GM21737 (cell line): ENCODE results near the gene NSD2.
"Not testable (repeated sequence)": the region's sequence is repeated elsewhere in the genome, so short reads cannot be mapped to it uniquely, and the experiment has no call there.

Experiments
- ATAC-seq: cut with Tn5 transposase; IDR thresholded peaks from one replicate; pipeline ENCODE4 v1.9.1; 2021; ENCODE audit warnings: mild to moderate bottlenecking, moderate library complexity; ENCODE audit not compliant: unreplicated experiment

Gene NSD2

DNA sequence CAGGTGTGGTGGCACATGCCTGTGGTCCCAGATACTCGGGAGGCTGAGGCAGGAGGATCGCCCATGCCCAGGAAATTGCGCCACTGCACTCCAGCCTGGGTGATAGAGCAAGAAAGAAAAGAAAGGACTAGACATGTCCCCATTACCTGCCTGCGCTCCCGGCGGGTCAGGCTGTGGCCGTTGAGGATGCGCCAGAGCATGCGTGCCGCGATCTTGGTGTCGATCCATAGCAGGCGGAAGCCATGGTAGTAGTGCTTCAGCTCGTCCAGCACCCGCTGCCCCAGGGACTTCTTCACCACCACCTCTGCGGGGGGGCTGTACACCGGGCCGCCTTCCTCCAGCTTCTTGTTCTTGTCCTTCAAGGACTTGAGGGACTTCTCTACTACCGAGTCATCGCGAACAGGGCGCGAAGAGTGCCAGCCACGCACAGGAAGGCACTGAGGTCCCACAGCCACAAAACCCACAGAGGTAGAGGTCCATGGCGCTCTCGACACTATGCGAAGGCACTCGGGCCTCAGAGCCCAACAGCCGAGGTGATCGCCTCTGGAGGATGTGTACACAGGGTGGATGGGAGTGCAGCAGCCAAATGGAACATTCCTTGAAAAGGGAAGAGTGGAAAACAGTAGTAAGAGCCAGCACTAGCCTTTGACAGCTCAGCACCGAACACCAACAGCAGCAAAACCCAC, 29.8 kb upstream of the NSD2 start:
- no peak for ATAC-seq

DNA sequence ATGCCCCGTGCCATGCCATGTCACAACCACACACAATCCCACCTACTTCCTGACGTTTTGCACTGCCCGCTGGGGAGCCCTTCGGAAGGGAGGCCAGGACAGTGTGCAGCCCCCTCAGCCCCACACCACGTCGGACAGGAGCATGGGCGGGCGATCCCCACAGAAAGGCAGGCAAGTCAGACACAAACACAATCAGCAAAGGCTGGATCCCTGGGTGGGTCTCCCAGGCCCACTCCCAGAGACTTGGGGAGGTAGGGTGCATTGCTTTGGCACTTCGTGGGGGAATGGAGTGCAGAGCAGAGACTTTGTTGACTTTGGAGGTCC, 29.3 kb upstream of the NSD2 start:
- ATAC-seq = no peak

DNA sequence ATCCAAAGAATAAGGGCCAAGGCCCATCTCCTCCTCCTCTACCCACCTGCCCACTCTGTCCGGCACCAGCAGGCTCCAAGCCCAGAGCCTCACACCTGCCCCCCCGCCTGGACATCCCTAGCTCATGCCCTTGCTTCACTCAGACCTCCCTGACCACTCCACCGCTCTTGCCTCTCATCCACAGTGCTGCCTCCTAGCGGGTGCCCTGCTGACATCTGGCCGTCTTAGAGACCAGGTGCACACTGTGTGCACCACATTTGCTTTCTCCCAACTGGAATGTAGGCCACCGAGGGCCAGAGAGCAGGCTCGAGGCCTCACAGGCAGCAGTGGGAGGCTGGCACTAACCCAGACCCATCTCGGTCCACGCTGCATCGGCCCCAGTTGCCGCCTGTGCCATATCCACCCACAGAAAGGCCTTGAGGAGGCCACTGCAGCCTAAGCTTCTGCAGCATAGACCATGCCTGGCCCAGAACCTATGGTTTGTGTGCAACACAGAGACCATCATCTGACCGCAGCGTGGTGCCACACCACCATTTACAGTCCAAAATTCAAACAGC, 28.8 kb upstream of the NSD2 start:
- no peak for ATAC-seq

DNA sequence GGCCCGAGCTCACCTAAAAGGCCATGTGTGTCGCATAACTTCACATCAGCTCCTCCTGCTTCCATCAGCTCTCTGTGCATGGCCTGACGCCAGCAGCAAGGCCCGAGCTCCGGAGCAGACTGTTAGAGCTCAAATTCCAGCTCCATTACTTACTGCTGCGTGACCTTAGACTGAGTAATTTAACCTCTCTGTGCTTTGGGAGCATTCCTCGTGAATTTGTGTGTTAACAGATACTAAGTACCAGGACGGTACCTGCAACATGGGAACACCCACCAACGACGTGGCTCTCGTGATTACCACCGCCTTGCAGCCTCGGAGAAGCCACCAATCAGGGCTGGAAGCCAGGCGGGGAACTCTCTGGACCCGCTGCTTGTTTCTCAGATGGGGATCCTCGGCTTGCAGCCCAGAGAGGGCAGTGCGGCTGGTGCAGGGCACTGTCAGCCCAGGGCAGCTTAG, 28.2 kb upstream of the NSD2 start:
- ATAC-seq = no peak

DNA sequence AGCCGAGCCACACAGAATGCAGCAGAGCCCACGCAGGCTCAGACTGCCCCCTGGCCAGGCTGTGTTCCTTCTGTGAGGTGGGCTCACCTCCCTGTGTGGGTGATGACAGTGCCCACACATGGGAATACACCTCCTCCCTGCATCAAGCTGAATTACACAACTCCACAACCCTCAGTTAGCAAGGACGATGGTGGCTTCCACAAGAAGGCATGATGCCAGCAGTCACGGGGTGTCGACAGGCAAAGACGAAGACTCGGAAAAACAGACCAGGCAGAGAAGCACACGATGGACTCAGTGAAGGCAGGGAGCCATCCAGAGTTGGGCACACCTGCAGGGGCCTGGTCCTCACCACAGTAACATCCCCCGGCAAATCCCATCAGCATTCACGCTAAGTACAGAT, 27.3 kb upstream of the NSD2 start:
- ATAC-seq = no peak

DNA sequence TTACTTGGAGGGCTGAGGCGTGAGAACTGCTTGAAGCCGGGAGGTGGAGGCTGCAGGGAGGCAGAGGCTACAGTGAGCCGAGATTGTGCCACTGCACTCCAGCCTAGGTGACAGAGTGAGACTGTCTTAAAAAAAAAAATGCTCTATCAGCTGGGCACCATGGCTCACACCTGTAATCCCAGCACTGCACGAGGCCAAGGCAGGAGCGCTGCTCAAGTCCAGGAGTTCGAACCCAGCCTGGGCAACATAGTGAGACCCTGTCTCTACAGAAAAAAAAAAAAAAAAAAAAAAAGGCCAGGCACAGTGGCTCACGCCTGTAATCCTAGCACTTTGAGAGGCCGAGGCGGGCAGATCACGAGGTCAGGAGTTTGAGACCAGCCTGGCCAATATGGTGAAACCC, 26.6 kb upstream of the NSD2 start:
- ATAC-seq = not testable (repeated sequence)

DNA sequence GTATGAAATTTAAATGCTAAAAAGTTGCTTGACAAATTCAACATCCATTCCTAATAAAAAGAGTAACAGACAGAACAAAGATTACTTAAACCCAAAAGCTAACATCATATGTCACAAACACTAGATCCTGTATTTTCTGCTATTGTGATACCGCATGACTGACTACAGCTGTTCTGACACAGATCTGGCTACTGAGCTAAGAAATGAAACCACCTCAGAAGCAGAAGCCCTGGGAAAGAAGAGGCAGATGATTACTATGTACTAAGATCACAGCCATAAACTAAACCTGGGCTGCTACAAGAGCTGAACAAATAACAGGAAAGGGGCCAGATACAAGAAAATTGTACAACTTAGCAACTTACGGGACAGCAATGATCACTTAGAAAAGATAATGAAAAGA, 24.6 kb upstream of the NSD2 start:
- ATAC-seq = no peak

DNA sequence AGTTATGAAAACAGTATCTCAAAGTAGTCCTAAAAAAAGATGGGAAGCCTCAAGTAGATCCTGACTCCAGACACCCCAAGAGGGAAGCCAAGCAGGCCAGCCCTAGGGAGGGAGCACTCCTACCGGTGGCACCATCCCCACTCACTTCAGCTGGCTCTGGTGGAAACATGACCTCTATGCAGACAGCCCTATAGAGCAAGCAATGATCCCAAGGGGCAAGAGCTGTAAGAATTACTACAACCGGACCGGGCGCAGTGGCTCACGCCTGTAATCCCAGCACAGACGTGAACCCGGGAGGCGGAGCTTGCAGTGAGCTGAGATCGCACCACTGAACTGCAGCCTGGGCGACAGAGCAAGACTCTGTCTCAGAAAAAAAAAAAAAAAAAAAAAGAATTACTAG, 20.9 kb upstream of the NSD2 start:
- no peak for ATAC-seq

DNA sequence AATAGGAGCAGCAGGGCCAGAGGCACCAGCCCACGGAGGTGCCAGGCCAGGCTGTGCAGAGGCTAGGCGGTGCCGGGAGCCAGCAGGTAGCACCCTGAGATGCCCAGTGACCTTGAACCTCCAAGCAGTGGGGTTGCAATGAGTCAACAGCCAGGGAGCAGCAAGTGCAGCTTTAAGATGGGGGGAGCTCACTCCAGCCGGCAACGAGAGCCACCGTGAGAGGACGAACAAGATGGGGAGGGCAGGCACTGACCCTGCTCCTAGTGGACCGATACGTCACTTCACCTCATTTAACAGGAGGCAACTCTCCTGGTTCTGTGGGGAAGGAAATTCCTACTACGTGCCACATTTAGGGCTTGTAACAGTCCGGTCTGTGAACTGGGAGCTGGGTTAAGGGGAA, 20.0 kb upstream of the NSD2 start:
- ATAC-seq = no peak

DNA sequence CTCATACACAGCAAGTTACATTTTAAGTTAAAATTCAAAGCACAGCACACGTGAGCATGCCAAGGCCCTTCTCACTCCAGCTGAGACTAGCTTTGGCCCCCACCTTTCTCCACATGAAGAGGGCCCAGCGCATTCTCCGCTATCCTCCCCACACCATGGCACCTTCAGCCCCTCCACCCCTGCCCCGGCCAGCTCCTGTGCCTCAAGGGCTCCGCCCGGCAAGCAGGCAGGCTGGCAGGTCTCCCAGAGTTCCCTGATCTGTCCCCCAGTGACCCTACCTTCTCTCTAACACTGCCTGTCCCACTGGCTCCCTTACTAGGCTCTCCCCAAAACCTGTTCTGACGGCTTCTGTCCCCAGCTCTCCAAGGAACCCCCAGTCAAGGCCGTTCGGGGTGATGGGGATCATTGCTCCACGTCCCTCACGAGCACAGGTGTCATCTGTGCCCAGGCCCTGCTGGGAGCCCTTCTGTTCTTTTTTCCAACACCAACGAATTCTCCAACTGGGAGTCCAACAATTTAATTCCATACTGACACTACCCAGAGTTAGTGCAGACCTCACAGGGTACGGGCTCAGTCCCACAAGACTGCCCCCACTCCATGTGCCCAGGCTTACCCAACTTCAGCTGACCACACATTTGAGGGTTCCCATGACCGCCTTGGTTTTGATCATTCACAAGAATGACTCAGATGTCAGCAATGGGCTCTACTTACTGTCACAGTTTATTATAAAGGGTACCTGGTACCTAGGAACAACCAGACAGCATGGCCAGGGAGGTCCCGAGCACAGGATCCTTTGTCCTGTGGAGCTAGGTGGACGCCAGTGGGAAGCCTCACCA, 19.4 kb upstream of the NSD2 start:
- ATAC-seq = no peak

DNA sequence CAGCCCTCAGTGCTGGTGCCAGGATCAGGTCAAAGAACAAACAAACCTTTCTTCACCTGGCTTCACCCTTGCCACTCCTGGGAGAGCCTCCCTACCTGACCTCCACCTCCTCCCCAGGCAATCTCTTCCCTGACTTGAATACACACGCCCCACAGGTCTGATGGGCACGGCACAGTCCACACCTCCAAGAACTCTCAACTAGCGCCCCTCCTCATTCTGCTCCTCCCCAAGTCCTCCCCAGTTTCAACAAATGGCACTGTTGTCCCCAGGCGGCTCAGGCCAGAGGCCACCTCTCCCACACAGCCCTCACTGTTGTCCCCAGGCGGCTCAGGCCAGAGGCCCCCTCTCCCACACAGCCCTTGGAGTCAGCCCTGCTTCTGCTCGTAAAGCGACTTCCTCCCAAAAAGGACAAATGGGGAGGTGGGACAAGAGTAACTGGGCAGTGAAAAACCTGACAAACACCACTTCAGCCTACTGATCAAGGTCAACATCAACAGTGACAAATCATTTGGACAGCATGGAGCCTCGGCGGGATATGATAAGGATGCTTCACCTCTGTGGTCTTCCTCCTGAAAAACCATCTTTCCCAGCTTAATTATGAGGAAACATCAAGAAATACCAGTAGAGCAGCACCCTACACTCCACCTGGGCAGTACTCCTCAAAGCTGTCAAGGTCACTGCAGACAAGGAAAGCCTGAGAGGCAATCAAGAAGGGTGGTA, 18.1 kb upstream of the NSD2 start:
- no peak for ATAC-seq

DNA sequence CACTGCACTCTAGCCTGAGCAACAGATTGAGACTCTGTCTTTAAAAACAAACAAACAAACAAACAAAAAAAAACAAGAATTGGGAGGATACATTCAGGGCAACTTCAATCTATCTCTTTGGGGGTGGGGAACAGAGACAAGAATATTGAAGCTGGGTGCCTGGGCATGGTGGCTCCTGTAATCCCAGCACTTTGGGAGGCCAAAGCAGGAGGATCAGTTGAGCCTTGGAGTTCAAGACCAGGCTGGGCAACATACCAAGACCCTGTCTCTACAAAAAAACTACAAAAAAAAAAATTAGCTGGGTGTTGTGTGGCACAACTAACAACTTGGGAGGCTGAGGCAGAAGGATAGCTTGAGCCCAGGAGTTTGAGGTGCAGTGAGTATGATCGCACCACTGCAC, 16.4 kb upstream of the NSD2 start:
- ATAC-seq = no peak

DNA sequence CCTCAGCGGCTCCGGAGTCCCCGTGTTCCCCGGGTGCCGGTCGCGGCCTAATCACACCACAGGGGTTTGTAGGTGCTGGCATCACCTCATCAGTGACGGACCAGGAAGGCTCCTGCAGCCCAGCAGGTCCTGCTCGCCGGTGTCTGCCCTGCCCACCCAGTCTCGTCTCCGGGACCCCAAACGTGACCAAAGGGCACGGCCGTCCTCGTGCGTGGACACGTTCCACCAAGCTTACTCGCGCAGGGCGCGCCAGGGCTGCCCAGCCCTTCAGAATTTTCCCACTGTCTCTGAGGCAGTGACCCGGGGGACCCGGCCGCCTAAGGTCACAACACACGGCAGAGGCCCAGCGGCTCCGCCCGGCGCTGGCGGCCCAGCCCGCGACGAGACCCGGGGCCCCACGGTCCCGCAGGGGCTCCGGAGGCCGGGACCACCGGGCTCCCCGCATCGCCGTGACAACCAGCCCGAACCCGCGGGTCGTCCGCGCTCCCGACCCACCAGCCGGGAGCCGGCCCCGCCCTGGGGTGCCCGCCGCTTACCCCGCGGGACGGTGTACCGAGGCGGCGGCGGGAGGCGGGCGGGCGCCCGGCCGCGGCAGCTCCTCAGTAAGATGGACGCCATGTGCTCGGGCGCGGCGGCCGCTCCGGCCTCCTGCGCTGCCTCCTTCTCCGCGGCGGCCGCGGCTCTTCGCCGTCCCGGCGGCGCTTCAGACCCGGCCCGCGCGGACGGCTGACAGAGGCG, 15.7 kb upstream of the NSD2 start:
- ATAC-seq = peak; percentile 21

DNA sequence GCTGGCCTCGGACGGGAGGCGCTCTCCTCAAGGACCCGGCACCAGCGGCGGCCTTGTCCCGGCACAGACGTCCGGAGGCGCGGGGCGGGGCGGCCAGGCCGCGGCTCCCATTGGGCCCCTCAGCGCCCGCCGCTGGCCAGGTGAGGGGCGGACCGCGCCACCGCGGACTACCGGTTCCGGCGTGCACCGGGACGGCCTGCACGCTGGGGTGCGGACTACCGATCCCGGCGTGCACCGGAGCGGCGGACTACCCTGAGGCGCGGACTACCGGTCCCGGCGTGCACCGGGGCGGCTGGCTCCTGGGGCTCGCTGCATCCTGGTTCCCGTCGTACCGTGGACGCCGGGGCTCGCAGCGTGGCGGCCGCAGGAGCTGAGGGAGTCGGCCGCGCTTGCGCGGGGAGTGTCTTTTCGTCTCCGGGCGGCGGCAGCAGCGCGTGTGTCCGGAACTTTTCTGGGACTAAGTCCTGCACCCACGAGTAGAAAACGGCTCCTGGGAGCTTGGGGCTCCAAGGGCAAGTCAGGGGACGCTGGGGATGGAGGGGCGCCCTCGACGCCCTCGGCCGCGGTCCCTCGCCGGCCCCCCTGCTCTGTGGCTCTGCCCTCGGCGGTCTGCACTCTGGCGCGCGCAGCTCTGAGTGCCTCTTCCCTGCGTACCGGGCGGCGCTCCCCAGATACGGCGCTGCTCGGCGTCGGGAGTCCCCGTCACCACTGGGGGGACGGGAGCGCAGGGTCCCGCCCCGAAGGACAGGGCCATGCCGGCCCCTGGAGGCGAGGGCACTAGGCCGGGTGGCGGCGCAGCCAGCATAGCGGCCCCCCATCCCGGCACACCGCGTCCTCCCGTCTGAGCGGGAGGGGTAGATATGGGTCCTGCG, 14.9 kb upstream of the NSD2 start, which contains the start of gene LETM1:
LETM1 (minus strand) TSS at position 86 of the 872 bp plus-strand sequence. CDS start 206 bp downstream, outside the sequence.
- peak; percentile 90 for ATAC-seq

DNA sequence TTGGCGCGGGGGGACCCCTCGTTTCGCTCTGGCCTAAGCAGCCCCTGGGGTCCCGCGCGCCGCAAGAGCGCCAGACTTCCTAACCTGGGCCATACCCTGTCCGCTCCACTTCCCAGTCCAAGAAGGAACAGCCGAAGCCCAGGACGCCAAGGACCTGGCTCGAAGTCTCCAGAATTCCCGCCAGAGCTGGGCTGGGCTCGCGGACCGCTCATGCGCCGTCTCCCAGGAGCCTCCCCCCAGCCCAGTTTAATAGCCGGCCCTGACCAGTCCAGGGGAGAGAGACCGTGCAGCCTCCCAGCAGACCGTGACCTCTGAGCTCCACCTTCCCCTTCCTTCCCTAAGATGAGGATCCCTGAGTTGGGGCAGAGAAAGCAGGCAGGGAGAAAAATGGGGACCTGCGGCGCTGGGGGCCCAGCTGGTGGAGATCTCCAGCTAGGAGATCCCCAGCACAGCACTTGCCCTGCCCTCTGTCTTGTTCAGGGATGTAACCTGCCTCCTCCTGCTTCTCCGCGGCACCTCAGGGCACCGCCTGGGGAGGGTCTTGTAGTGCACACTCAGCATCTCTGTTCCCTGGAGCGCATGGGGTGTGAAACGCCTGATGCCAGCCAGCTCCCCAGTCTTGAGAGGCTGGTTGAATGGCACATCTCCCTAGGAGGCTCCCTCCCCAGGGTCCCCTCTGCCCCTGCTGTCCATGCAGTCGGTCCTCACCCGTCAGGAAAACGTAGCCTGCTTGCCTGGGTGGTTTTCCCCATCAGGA, 14.1 kb upstream of the NSD2 start:
- ATAC-seq = no peak

DNA sequence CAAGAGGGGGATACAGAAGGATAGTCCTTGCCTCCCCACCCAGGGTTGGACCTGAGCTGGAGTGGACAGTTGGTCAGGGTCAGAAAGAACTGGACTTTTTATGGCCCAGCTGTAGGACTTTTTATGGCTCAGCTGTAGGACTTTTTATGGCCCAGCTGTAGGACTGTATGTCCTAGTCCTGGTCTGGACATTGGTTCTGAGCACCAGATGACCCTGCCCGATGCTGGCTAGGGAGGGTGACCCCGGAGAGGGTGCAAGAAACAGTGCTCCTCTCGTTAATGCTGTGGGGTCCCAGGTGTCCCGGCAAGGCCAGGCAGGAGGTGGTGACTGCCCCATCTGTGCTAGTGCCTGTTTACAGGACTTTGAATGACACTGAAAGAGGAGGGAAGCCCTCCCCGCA, 13.3 kb upstream of the NSD2 start:
- ATAC-seq = no peak

DNA sequence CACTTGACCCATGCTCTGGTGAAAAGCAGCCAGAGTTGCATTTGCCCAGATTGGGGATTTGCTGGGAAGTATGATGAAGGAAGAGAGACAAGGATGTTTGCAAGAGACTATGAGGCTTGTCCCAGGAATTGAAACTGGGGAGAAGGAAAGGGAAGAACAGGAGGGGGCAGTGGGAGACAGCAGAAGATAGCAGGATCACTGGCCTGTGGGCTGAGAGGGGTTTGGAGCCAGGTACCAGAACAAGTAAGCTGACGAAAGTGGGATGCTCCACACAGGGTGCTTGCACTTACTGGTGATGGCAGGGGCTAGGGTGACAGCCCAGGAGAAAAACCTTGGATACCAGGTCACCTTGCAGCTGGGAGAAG, 11.8 kb upstream of the NSD2 start:
- ATAC-seq = no peak

DNA sequence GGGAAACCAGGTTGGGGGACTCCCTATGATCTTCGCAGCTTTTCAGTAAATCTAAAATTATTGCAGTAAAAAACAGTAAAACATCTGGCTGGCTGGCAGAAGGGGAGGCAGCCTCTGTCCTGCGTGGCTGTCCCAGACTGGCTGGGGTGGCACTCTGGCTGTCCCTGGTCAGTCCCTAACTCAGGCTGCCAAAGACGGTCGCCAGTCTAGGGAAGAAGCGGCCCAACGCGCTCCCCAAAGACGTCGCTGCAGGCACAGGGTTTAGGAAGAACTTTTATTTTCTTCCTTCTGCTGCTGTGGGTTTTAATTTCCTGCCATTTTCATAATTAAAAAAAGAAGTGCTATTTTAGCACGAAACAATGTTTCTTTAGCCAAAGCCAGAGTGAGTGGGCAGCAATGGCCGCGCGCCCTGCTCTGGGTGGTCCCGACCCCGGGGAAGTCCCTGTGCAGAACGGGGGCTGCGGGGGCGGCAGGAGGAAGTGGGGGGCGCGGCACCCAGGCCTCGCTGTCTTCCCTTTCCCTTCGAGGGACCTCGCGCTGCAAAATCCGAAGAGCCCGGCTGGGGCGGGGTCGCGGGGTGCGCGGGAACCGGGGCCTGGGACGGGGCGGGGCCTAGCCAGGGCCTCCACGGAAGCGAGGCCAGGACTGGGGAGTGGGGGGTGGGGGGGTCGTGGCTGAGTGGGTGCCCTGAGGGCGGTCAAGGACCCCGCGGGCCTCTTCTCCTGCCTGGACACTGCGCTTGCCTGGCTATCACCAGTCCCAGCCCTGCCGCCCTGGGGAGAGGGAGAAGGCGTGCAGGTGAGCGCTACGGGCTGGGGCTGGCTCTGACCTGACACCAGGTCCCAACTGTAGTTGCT, 8.9 kb upstream of the NSD2 start:
- no peak for ATAC-seq
